Measurements from ENCODE around the gene ZWILCH.
"Not testable (repeated sequence)": the region's sequence is repeated elsewhere in the genome, so short reads cannot be mapped to it uniquely, and the experiment has no call there.

DNA sequence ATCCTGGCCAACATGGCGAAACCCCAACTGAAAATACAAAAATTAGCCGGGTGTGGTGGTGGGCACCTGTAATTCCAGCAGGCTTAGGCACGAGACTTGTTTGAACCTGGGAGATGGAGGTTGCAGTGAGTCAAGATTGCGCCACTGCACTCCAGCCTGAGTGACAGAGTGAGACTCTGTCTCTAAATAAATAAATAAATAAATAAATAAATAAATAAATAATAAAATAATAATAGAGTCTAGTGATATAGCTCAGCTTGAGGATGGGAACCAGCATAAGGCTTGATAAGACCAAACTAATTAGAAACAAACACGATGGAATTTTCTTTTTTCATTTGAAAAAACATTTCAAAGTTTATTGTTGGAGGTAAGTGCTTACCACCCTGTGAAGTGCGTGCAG lies 43.8 kb upstream of the ZWILCH start:
- TF ChIP-seq, protein P1, sequence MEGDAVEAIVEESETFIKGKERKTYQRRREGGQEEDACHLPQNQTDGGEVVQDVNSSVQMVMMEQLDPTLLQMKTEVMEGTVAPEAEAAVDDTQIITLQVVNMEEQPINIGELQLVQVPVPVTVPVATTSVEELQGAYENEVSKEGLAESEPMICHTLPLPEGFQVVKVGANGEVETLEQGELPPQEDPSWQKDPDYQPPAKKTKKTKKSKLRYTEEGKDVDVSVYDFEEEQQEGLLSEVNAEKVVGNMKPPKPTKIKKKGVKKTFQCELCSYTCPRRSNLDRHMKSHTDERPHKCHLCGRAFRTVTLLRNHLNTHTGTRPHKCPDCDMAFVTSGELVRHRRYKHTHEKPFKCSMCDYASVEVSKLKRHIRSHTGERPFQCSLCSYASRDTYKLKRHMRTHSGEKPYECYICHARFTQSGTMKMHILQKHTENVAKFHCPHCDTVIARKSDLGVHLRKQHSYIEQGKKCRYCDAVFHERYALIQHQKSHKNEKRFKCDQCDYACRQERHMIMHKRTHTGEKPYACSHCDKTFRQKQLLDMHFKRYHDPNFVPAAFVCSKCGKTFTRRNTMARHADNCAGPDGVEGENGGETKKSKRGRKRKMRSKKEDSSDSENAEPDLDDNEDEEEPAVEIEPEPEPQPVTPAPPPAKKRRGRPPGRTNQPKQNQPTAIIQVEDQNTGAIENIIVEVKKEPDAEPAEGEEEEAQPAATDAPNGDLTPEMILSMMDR (IDR thresholded peaks at IDR 0.05): not testable (repeated sequence)
- TF ChIP-seq POLR2A, EP300 (IDR thresholded peaks at IDR 0.05): not testable (repeated sequence)
